Measurements from ENCODE around the gene C4orf46. TPM values are rescaled to one million over a fixed set of nuclear protein-coding genes. Genes with fewer than 3 reads are reported as not detected.

Gene C4orf46
- total RNA-seq, 1 donor from 2014 or later: 8.4 TPM

GRCh38 chr4:158676076-158676475, 4.4 kb upstream of the C4orf46 start:
- H2AFZ ChIP-seq (ENCODE audit: low read depth, low read length): no peak overlapping the region
- no peaks in the 10 kb centered on the region for H3K9me3 ChIP-seq (ENCODE audit: insufficient read depth, low read depth, low read length)
- Mint-ChIP-seq H3K27ac (ENCODE audit: unreplicated experiment) (no peak overlapping the region), H3K9me3 (ENCODE audit: unreplicated experiment) (no peaks in the 10 kb centered on the region), H3K4me1 (ENCODE audit: low read depth, unreplicated experiment) (no peaks in the 10 kb centered on the region), H3K36me3 (ENCODE audit: low read depth, unreplicated experiment) (no peaks in the 10 kb centered on the region), H3K4me3 (ENCODE audit: unreplicated experiment) (no peak overlapping the region), H3K27me3 (ENCODE audit: low read depth, unreplicated experiment) (no peaks in the 10 kb centered on the region)
- H3K36me3 ChIP-seq (ENCODE audit: insufficient read depth, low read length): no peaks in the 10 kb centered on the region
- H3K4me2 ChIP-seq (ENCODE audit: low read length): no peak overlapping the region
- no peaks in the 10 kb centered on the region for H3K27me3 ChIP-seq (ENCODE audit: insufficient read depth, low read length)
- no peak overlapping the region for H3K27ac ChIP-seq (ENCODE audit: low read depth, low read length)
- TF ChIP-seq CTCF (IDR thresholded peaks at IDR 0.05; ENCODE audit: insufficient read depth, low read depth, low read length): no peak
- no peak for TF ChIP-seq EZH2 (IDR thresholded peaks at IDR 0.05; ENCODE audit: insufficient read depth, low read length)
- H3K4me3 ChIP-seq (ENCODE audit: insufficient read depth, low read depth, low read length): no peak overlapping the region
- DNase-seq (ENCODE audit: low read depth) (no peak), FAIRE-seq (no peak)
- no peaks in the 10 kb centered on the region for H4K20me1 ChIP-seq (ENCODE audit: insufficient read depth, low read length)
- no peaks in the 10 kb centered on the region for H3K4me1 ChIP-seq (ENCODE audit: insufficient read depth, low read length)
- peaks cover 13% of the 10 kb centered on the region for H3K79me2 ChIP-seq (ENCODE audit: insufficient read depth, low read length)
- no peak overlapping the region for H3K9ac ChIP-seq (ENCODE audit: low read length)

GRCh38 chr4:158673633-158674032, 1.9 kb upstream of the C4orf46 start:
- H4K20me1 ChIP-seq (ENCODE audit: insufficient read depth, low read length): no peaks in the 10 kb centered on the region
- H3K9me3 Mint-ChIP-seq (ENCODE audit: unreplicated experiment): no peaks in the 10 kb centered on the region
- FAIRE-seq (no peak), DNase-seq (ENCODE audit: low read depth) (no peak)
- no peaks in the 10 kb centered on the region for H3K9me3 ChIP-seq (ENCODE audit: insufficient read depth, low read depth, low read length)
- no peaks in the 10 kb centered on the region for H3K36me3 Mint-ChIP-seq (ENCODE audit: low read depth, unreplicated experiment)
- H3K4me1 Mint-ChIP-seq (ENCODE audit: low read depth, unreplicated experiment): peaks cover 8% of the 10 kb centered on the region
- H3K36me3 ChIP-seq (ENCODE audit: insufficient read depth, low read length): no peaks in the 10 kb centered on the region
- H3K4me3 Mint-ChIP-seq (ENCODE audit: unreplicated experiment): no peak overlapping the region
- peaks cover 36% of the 10 kb centered on the region for H3K79me2 ChIP-seq (ENCODE audit: insufficient read depth, low read length)
- peaks cover 7% of the 10 kb centered on the region for H3K4me1 ChIP-seq (ENCODE audit: insufficient read depth, low read length)
- no peak overlapping the region for H3K9ac ChIP-seq (ENCODE audit: low read length)
- no peaks in the 10 kb centered on the region for H3K27me3 ChIP-seq (ENCODE audit: insufficient read depth, low read length)
- H3K27ac Mint-ChIP-seq (ENCODE audit: unreplicated experiment): no peak overlapping the region
- no peak overlapping the region for H3K27ac ChIP-seq (ENCODE audit: low read depth, low read length)
- no peak overlapping the region for H3K4me3 ChIP-seq (ENCODE audit: insufficient read depth, low read depth, low read length)
- H2AFZ ChIP-seq (ENCODE audit: low read depth, low read length): no peak overlapping the region
- TF ChIP-seq CTCF (IDR thresholded peaks at IDR 0.05; ENCODE audit: insufficient read depth, low read depth, low read length): no peak
- no peak overlapping the region for H3K4me2 ChIP-seq (ENCODE audit: low read length)
- H3K27me3 Mint-ChIP-seq (ENCODE audit: low read depth, unreplicated experiment): no peaks in the 10 kb centered on the region

- peak; percentile 49 for FAIRE-seq
Measured at GRCh38 chr4:158671915-158672806, 474 bp upstream of the C4orf46 start, which contains the start of gene ETFDH. Gene ETFDH (plus strand): TSS chr4:158672296. CDS start chr4:158672457, 161 bp downstream.

More at GRCh38 chr4:158671915-158672806, 474 bp upstream of the C4orf46 start, which contains the start of gene ETFDH:
- H3K4me1 Mint-ChIP-seq (ENCODE audit: low read depth, unreplicated experiment): peaks cover 8% of the 10 kb centered on the region
- no peaks in the 10 kb centered on the region for H3K9me3 Mint-ChIP-seq (ENCODE audit: unreplicated experiment)
- H3K36me3 Mint-ChIP-seq (ENCODE audit: low read depth, unreplicated experiment): no peaks in the 10 kb centered on the region
- Histone ChIP-seq H3K9me3 (ENCODE audit: insufficient read depth, low read depth, low read length) (no peaks in the 10 kb centered on the region), H3K4me3 (ENCODE audit: insufficient read depth, low read depth, low read length) (peak within 1 kb of the TSS; percentile 75), H3K4me1 (ENCODE audit: insufficient read depth, low read length) (peaks cover 7% of the 10 kb centered on the region), H2AFZ (ENCODE audit: low read depth, low read length) (peak within 1 kb of the TSS; percentile 84), H3K79me2 (ENCODE audit: insufficient read depth, low read length) (peaks cover 50% of the 10 kb centered on the region), H3K27ac (ENCODE audit: low read depth, low read length) (peak within 1 kb of the TSS; percentile 94), H4K20me1 (ENCODE audit: insufficient read depth, low read length) (no peaks in the 10 kb centered on the region), H3K27me3 (ENCODE audit: insufficient read depth, low read length) (no peaks in the 10 kb centered on the region), H3K4me2 (ENCODE audit: low read length) (peak within 1 kb of the TSS; percentile 92), H3K36me3 (ENCODE audit: insufficient read depth, low read length) (no peaks in the 10 kb centered on the region), H3K9ac (ENCODE audit: low read length) (peak within 1 kb of the TSS; percentile 89)
- DNase-seq (ENCODE audit: low read depth): peak; percentile 98
- no peaks in the 10 kb centered on the region for H3K27me3 Mint-ChIP-seq (ENCODE audit: low read depth, unreplicated experiment)
- TF ChIP-seq EZH2 (IDR thresholded peaks at IDR 0.05; ENCODE audit: insufficient read depth, low read length) (no peak), CTCF (IDR thresholded peaks at IDR 0.05; ENCODE audit: insufficient read depth, low read depth, low read length) (peak; percentile 35)
- H3K4me3 Mint-ChIP-seq (ENCODE audit: unreplicated experiment): peak within 1 kb of the TSS; percentile 98
- peak within 1 kb of the TSS; percentile 94 for H3K27ac Mint-ChIP-seq (ENCODE audit: unreplicated experiment)

Data from astrocyte (in vitro differentiated cells and primary cell).